GM20000 (cell line): ENCODE results near the gene GTF2H1.

Experiments
- DNase-seq: peaks from one replicate; pipeline ENCODE4 v3.0.0; 2012; ENCODE audit warnings: low spot score
- TF ChIP-seq, protein P1 (sequence below): IDR thresholded peaks from 2 replicates; pipeline ENCODE4 v1.5.1; 2012; ENCODE audit warnings: mild to moderate bottlenecking, control low read depth; ENCODE audit errors: extremely low read depth, missing control alignments

The GTF2H1 gene

GRCh38 chr11:18332302-18332701 is 9.9 kb downstream of the GTF2H1 start:
- TF ChIP-seq, protein P1, sequence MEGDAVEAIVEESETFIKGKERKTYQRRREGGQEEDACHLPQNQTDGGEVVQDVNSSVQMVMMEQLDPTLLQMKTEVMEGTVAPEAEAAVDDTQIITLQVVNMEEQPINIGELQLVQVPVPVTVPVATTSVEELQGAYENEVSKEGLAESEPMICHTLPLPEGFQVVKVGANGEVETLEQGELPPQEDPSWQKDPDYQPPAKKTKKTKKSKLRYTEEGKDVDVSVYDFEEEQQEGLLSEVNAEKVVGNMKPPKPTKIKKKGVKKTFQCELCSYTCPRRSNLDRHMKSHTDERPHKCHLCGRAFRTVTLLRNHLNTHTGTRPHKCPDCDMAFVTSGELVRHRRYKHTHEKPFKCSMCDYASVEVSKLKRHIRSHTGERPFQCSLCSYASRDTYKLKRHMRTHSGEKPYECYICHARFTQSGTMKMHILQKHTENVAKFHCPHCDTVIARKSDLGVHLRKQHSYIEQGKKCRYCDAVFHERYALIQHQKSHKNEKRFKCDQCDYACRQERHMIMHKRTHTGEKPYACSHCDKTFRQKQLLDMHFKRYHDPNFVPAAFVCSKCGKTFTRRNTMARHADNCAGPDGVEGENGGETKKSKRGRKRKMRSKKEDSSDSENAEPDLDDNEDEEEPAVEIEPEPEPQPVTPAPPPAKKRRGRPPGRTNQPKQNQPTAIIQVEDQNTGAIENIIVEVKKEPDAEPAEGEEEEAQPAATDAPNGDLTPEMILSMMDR: no peak

GRCh38 chr11:18332891-18333290 is 10.5 kb downstream of the GTF2H1 start:
- TF ChIP-seq, protein P1: no peak

More at GRCh38 chr11:18332302-18332701, 9.9 kb downstream of the GTF2H1 start:
- no peak for DNase-seq

GRCh38 chr11:18347471-18348125 is 25.2 kb downstream of the GTF2H1 start:
- no peak for DNase-seq
- TF ChIP-seq, protein P1: no peak

More at GRCh38 chr11:18332891-18333290, 10.5 kb downstream of the GTF2H1 start:
- no peak for DNase-seq

GRCh38 chr11:18352581-18352980 is 30.2 kb downstream of the GTF2H1 start:
- no peak for DNase-seq
- TF ChIP-seq, protein P1: no peak

DNA sequence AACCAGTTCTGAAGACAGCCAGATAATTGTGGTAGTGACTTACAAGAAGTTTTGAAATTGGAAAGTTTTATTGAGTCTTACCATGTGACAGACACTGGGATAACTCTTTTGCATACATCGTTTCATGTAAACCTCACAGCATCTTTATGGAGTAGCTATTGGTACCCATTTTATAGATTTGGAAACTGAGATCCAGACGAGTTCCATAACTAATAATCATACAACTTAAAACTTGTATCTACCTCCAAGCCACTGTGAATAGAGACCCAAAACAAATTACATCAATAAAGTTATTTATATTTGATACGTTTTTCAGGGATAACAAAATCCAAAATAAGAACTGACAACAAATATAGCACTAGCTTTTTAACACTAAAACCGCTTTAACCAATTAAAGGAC is 36.3 kb downstream of the GTF2H1 start:
- TF ChIP-seq, protein P1: no peak
- DNase-seq: no peak

DNA sequence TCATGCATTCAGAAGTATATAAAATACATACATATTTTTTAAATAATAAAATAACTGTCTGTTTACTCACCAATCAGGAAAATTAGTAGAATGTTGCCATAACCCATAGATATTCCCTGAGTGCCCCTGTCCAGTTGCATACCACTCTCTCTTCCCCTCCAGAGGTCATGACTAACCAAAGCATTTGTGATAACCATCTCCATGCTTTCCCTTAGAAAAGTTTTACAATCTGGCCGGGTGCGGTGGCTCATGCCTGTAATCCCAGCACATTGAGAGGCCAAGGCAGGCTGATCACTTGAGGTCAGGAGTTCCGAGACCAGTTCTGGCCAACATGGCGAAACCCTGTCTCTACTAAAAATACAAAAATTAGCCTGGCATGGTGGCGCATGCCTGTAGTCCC is 38.8 kb downstream of the GTF2H1 start:
- DNase-seq: no peak
- TF ChIP-seq, protein P1: no peak

- DNase-seq: no peak
- TF ChIP-seq, protein P1: no peak
Measured at GRCh38 chr11:18364495-18365073, 42.2 kb downstream of the GTF2H1 start.
